Testis (tissue), 2 donors: Measurements from ENCODE around the gene MC1R.

ENCODE experiments used
- POLR2A ChIP-seq: fragments of 450-650 bp; IDR thresholded peaks from one replicate; pipeline ENCODE4 v1.6.1; 2017; ENCODE audit warnings: antibody characterized with exemption, mild to moderate bottlenecking, moderate library complexity
- TF ChIP-seq, protein P1 (sequence below), 3 experiments: fragments of 450-650 bp in 2 of 3; fragments of 200-600 bp in 1 of 3; sonication (generic) in 1 of 3; IDR thresholded peaks; one replicate each; pipeline ENCODE4 v1.5.1; 2016 to 2019; ENCODE audit warnings: antibody characterized with exemption in 3 of 3, mild to moderate bottlenecking in 2 of 3, moderate library complexity in 1 of 3

DNA sequence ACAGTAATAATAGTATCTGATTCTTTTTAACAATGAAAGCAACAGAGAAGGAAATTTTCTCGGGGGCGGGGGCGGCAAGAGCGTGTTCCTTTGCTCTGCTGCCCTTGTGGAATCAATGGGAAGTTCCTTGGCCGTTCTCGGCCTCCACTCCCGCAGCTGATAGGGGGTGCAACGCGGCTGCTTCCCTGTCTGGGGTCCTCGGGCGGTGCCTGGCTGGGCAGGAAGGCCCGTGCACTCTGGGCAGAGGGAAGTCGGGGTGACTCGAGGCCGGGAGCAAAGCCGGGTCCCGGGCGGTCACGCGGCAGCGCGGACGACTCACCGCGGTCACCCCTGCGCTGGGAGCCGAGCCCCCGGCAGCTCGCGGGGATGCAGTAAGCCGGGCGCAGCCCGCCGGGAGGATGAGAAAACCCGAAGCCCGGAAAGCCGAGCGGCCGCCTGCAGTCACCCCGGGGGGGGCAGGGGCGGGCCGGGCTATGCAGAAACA lies 7.0 kb downstream of the MC1R start:
- no peak for TF ChIP-seq POLR2A
- TF ChIP-seq, protein P1, sequence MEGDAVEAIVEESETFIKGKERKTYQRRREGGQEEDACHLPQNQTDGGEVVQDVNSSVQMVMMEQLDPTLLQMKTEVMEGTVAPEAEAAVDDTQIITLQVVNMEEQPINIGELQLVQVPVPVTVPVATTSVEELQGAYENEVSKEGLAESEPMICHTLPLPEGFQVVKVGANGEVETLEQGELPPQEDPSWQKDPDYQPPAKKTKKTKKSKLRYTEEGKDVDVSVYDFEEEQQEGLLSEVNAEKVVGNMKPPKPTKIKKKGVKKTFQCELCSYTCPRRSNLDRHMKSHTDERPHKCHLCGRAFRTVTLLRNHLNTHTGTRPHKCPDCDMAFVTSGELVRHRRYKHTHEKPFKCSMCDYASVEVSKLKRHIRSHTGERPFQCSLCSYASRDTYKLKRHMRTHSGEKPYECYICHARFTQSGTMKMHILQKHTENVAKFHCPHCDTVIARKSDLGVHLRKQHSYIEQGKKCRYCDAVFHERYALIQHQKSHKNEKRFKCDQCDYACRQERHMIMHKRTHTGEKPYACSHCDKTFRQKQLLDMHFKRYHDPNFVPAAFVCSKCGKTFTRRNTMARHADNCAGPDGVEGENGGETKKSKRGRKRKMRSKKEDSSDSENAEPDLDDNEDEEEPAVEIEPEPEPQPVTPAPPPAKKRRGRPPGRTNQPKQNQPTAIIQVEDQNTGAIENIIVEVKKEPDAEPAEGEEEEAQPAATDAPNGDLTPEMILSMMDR (IDR thresholded peaks at IDR 0.05): no peak
